ENCODE data around the gene SLC27A3.

SLC27A3 gene

DNA sequence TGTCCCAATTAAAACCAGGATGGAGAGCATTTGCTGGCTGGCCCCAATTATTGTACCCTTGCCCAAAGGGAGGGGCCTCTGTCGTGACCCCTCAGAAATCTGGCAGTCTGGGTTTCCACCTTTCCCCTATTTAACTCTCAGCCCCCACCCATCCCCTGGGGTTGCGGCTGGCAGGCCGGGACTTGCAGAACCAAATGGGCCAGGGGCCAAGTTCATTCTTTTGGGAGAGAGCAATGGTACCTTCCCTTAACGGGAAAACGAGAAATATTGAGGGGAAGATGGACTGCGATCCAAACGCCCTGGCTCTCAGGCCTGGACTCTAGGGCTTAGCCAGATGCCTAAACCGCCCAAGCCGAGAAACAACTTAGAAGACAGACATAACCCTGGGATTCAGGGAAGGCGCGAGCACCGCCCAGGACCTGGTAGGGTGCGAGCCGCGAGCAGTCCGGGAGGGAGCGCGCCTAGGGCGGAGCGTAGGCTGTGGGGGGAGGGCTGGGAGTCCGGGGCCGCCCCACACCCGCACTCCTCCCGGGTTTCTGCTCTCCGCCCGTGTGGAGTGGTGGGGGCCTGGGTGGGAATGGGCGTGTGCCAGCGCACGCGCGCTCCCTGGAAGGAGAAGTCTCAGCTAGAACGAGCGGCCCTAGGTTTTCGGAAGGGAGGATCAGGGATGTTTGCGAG lies at the start of gene SLC27A3:
SLC27A3 (plus strand) TSS at position 628 of the 678 bp plus-strand sequence. CDS start 91 bp downstream, outside the sequence.
- DNase-seq = no peak

DNA sequence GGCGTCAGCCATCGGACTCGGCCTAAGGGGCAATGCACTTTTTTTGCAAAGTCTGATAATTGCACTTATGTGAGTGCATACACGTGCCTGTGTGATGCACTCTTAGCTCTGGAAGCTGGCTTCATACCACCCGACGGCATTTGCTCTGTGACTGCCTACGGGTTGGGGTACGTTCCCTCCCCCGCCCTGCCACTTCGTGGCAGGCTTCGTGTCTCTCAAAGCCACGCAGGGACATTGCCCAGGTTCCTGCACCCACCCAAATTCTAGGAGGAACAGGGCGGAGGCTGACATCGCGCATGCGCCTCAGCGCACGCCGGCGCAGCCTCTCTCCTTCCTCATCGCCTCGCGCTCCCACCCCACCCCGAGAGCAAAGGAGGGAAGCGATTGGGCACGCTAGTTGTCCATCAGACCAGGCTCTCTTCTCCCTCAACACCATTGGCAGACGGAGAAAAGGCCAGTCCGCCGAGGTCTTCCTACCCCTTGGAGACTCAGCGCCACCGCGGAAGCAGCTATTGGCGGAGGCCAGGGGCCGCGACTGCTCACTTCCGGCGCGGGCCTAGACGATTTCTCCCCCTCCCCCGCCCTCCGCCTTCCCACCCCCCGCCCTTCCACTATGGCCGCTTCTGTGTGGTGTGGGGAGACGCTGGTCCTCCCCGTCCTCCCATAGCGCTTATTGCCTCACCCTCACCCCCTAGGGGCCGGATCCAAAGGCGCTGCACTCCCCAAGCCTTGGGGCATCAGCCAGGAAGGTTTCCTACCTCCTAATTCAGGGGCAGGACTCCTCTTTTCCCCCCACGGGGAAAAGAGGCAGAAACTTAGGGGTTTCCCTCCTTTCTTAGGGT lies 47.5 kb upstream of the SLC27A3 start, which contains the start of gene INTS3:
INTS3 (plus strand) TSS at position 588 of the 842 bp plus-strand sequence. CDS start 585 bp downstream, outside the sequence.
- peak; percentile 92 for DNase-seq

DNA sequence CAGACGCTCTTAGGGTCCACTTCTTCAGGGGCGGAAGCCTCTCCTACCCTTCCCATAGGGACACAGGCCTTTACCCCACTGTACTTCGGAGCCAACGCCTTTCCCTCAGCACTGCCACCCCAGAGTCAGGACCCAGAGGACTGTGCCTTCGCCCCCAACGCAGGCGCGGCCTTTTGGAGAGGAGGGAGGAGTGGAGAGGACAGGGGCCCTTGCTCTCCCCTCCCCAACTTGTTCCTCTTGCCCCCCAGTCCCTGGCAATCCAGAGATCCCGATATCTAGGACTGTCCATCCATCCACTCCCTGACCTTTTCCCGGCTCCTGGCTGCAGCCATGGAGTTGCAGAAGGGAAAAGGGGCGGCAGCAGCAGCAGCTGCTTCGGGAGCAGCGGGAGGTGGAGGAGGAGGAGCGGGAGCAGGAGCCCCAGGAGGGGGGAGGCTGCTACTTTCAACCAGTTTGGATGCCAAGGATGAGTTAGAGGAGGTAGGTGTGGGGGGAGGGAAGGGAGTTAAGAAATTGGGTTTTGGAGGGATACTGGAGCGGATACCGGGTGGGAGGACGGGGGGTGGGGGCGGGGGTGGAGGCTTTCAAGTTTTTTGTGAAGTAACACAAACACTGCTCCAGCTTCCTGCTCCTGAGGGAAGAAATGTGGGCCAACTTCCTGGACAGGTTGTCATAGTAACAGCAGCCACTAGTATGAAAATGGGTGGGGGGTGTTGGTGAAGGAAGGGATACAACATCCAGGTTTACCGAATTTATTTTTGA lies 46.7 kb upstream of the SLC27A3 start:
- DNase-seq = no peak

- DNase-seq = no peak
Observed at GRCh38 chr1:153730468-153730988, 44.7 kb upstream of the SLC27A3 start.

- DNase-seq = no peak
Observed at GRCh38 chr1:153733970-153734369, 41.2 kb upstream of the SLC27A3 start.

GRCh38 chr1:153734396-153735089 lies 40.7 kb upstream of the SLC27A3 start:
- DNase-seq = no peak

GRCh38 chr1:153735090-153735420 lies 40.2 kb upstream of the SLC27A3 start:
- DNase-seq = peak; percentile 55

DNA sequence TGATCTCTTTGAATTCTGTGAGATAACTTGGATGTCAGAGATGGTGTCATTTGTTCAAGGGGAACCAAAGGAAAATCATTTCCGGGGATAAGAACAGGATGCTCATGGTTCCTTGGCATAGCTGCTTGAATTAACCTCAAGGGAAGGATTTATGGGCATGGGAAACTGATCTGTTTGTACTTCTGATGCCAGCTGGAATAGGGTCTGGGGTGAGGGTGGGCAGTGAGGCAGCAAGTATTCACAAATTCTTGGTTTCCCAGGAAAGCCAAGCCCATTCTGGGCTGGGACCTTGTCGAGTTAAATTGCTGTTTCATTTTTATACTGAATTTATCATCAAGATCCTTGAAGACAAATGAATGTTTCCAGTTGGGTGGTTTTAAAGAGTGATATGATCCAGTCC lies 33.2 kb upstream of the SLC27A3 start:
- no peak for DNase-seq

GRCh38 chr1:153742411-153743142 lies 32.6 kb upstream of the SLC27A3 start:
- no peak for DNase-seq

- DNase-seq = no peak
Observed at GRCh38 chr1:153745417-153745816, 29.8 kb upstream of the SLC27A3 start.

- DNase-seq = no peak
Observed at GRCh38 chr1:153746174-153746573, 29.0 kb upstream of the SLC27A3 start.

DNA sequence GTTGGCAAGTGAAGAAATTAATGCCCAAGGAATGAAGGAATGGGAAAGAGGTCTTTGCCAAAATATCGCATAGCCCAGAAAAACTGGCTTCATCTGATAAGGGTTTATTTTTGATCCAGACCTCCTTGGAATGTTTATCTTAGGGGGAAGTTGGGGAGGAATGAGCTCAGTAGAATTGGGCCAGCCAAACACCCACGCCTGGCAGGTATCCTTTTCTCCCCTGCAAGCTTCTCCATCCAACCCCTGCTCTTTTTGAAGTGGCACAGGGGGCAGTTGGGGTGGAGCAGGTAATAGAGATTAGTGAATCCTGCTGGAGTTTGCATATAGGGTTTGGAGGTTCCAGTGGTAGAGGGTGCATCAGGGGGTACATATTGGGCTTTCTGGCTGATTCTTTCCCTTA lies 26.3 kb upstream of the SLC27A3 start:
- no peak for DNase-seq

- peak; percentile 29 for DNase-seq
Observed at GRCh38 chr1:153749408-153750005, 25.7 kb upstream of the SLC27A3 start.

DNA sequence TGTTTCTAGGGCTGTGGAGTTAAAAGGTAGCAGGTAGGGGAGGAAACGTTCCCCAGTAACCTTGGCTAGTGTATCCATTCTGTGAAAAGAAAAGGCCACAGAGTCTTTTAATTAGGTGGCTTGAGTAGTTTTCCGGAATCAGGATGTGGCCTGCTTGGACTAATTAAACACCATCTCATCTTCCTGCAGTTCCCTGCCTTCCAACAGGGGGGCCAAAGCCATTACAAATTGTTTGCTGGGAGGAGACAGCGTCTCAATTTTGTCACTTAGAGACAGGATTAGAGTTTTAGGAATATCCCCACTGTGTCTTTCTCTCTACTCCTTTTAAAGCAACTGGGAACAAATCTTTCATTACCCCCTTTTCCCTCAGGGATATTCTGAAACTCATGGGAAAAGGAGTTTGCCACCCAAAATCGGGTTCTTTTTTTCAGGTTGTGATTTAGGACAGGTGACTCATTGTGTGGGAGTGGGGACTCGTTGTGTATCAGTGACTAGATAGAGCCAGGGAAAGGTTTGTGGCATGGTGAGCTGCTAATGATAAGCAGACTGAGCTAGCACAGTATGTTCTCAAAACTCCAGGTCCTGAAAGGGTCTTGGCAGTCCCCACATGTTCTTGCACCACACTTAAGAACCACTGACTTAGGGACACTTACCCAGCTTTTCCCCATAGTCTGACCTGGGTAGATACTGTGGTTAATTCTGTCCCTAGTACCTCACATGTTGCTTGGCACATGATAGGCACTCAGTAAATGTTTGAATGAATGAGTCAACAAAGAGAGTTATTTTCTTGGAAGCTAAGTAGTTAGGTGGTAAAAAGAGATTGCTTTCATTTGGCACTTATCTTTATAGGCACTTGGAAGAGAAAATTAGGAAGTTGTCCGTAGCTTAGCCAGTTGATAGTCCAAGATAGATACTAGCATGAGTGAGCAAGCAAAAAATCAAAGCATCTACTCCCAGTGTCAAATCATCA lies 24.9 kb upstream of the SLC27A3 start:
- DNase-seq = no peak

GRCh38 chr1:153752072-153752471 lies 23.1 kb upstream of the SLC27A3 start:
- DNase-seq = no peak

- DNase-seq = no peak
Observed at GRCh38 chr1:153752571-153753195, 22.5 kb upstream of the SLC27A3 start.

GRCh38 chr1:153754266-153754665 lies 20.9 kb upstream of the SLC27A3 start:
- no peak for DNase-seq

DNA sequence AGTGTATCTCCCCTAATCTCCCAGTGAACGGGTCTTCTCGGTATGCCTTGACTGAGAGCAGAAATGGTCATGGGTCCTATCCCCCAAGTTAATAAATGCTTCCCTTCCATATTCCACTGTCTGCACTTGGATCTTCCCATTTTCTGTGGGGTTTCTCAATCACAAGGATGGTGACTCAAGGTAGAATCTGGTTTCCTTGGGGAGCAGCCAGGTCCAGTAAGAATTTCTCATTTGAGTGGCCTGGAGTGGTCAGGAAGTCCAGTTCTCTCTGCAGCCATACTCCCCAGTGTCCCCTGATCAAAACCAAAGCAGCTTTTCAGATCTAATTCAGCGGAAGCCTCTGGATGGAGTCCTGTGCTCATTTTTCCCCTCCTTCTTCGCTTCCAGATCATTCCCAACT lies 14.8 kb upstream of the SLC27A3 start:
- DNase-seq = no peak

DNA sequence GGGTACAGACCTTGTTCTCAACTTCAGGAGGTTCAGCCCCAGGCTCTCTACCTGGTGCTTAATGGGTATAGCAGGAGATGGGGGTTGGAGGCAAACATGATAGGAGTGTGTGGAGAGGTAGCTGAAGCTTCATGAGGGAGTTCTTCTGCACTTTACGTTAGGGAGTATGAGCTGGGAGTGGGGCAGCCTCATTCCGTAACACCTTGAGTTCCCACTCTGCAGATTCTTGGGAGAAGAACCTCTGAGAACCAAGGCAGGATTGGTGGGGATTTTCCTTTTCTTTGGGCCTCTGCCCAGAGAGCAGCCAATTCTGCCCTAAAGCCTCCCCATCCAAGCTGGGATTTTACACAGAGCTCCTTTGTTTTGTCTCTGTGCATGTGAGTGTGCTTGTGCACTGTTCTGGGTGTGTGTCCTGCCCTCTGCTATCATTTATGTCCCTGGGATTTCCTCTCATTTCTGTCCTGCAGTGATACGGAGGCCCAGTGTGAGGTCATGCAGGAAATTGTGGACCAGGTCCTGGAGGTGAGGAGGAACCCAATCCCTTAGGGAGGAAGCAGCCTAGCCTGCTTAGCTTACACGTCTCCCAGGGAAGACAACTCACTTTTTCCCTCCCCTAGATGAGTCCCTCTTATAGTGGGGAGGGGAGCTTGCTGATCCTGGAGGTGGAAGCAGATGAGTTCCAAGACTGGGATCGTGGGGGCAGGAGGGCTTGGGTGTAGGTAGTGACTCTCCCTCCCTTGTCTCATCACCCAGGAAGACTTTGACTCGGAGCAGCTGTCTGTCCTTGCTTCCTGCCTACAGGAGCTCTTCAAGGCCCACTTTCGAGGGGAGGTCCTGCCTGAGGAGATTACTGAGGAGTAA lies 11.6 kb upstream of the SLC27A3 start:
- no peak for DNase-seq

Measured in NCI-H524 treated with DMSO at 0.1 percent for 48 hours (cell line).